ENCODE data around the gene MPV17L2. TPM values are rescaled to one million over a fixed set of nuclear protein-coding genes. Genes with fewer than 3 reads are reported as not detected.

Gene MPV17L2
- total RNA-seq, 1 donor from 2014 or later = 9.5 TPM

DNA sequence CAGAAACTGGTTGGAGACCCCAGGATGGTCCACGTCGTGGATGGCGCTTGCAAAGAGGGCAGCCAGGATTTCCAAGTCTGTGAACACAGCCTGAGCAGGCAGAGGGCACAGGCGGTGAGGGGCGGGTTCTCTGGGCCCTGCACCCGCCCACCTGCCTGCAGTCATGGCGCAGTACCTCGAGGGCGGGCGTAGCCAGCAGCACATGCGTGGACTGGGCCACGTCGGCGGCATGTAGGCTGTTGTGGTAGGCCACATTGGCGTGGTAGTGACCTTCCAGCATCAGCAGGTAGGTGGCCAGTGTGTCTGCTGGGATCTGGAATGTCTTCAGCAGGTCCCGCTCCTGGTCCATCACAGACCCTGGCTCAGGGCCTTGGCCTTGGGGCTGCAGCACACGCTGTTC, 25.1 kb downstream of the MPV17L2 start:
- H3K27me3 ChIP-seq = no peaks in the 10 kb centered on the region
- H3K9me3 ChIP-seq = no peaks in the 10 kb centered on the region
- intact Hi-C loops (cut with DNase I) = no loop called here
- no peaks in the 10 kb centered on the region for H3K4me1 ChIP-seq
- TF ChIP-seq, protein P1, sequence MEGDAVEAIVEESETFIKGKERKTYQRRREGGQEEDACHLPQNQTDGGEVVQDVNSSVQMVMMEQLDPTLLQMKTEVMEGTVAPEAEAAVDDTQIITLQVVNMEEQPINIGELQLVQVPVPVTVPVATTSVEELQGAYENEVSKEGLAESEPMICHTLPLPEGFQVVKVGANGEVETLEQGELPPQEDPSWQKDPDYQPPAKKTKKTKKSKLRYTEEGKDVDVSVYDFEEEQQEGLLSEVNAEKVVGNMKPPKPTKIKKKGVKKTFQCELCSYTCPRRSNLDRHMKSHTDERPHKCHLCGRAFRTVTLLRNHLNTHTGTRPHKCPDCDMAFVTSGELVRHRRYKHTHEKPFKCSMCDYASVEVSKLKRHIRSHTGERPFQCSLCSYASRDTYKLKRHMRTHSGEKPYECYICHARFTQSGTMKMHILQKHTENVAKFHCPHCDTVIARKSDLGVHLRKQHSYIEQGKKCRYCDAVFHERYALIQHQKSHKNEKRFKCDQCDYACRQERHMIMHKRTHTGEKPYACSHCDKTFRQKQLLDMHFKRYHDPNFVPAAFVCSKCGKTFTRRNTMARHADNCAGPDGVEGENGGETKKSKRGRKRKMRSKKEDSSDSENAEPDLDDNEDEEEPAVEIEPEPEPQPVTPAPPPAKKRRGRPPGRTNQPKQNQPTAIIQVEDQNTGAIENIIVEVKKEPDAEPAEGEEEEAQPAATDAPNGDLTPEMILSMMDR (IDR thresholded peaks at IDR 0.05) = no peak
- no peak overlapping the region for H3K4me3 ChIP-seq
- H3K36me3 ChIP-seq = no peaks in the 10 kb centered on the region
- no peak overlapping the region for H3K27ac ChIP-seq
- no peak for DNase-seq (ENCODE audit: low spot score in 2 of 2)

DNA sequence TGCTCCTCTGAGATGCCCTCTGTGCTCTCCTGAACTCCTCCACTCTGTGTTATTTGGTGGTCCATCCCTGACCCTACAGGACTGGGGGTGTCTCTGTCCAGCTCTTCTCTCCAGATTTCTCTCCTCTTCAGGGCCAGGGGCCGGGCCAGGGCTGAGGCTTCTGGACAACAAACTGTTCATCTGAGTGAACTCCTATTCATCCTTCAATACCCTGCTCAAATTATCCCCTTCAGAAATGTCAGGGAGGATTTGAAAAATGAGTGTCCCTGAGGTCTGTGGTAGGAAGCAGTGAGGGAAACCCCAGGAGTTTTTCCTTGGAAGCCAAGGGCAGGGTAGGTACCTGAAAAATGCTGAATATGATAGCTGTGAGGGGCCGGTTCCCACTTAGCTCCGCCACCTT, 25.6 kb downstream of the MPV17L2 start:
- no peak for DNase-seq (ENCODE audit: low spot score in 2 of 2)
- Histone ChIP-seq H3K36me3 (no peaks in the 10 kb centered on the region), H3K27me3 (no peaks in the 10 kb centered on the region), H3K4me1 (no peaks in the 10 kb centered on the region), H3K4me3 (no peak overlapping the region), H3K27ac (no peak overlapping the region), H3K9me3 (no peaks in the 10 kb centered on the region)
- intact Hi-C loops (cut with DNase I) = no loop called here
- TF ChIP-seq, protein P1 (IDR thresholded peaks at IDR 0.05) = no peak

DNA sequence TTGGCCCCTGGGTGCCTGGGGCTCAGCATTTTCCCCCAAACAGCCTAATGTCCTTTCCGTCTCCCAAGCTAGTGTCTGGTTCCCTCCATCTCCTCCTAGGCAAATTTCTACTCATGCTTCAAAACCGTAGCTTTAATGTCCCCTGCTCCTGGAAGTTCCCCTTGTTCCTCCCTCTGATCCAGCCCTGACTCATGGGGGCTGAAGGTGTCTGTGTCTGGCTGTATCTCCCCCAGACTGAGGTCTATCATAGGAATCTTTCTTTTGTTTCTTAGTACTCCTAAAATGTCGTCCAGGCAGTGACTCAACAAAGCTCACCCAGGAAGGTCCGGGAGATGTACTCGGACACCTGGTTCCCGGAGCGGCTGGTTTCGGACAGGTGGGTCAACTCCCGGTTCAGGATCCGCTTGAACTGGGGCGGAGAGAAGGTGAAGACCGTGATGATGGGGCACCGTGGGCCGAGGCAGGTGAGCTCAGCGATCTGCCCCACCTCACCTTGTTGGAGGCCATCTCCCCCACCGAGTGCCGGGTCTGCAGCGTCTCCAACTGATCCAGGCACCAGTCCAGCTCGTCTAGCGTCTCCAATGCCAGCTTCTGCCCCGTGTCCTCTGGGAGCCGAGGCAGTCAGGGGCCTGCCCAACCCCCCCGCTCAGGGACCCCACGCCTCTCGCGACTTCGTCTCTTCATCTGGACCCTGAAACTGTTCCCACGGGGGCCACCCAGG, 27.1 kb downstream of the MPV17L2 start:
- H3K9me3 ChIP-seq = no peaks in the 10 kb centered on the region
- H3K4me3 ChIP-seq = no peak overlapping the region
- TF ChIP-seq, protein P1 (IDR thresholded peaks at IDR 0.05) = no peak
- H3K4me1 ChIP-seq = peaks cover 4 to 8% of the 10 kb centered on the region in 2 donors
- no peaks in the 10 kb centered on the region for H3K36me3 ChIP-seq
- no peak for DNase-seq (ENCODE audit: low spot score in 2 of 2)
- no peaks in the 10 kb centered on the region for H3K27me3 ChIP-seq
- intact Hi-C loops (cut with DNase I) = no loop called here
- H3K27ac ChIP-seq = no peak overlapping the region

DNA sequence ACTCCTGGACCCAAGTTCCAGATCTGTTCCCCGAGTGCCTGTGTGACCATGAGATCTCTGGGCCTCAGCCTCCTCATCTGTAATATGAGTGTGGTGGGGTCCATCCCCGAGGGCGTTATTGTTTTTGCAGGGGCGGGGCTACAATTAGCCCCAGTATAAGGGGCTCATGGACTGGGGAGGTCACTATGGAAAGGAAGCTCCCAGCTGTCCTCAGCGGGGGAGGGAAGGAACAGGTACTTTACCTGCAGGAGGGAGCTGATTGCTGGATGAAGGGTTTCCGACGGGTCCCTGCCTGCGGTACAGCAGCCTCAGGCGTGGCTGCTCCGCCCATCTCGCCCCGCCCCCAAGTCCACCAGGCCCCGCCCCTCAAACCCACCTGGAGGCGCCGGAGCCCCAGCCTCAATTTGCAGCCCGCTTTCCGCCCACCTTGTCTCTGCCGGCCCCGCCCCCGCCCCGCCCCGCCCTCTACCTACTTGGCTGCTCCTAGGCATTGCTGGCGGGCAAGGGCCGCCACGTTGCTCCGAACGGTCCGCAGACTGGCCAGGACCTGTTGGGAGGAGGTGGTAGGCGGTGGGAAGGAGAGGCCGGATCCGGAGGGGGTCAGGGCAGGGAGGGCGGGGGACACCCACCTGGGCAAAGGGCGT, 27.7 kb downstream of the MPV17L2 start:
- intact Hi-C loops (cut with DNase I) = no loop called here
- H3K27ac ChIP-seq = no peak overlapping the region

DNA sequence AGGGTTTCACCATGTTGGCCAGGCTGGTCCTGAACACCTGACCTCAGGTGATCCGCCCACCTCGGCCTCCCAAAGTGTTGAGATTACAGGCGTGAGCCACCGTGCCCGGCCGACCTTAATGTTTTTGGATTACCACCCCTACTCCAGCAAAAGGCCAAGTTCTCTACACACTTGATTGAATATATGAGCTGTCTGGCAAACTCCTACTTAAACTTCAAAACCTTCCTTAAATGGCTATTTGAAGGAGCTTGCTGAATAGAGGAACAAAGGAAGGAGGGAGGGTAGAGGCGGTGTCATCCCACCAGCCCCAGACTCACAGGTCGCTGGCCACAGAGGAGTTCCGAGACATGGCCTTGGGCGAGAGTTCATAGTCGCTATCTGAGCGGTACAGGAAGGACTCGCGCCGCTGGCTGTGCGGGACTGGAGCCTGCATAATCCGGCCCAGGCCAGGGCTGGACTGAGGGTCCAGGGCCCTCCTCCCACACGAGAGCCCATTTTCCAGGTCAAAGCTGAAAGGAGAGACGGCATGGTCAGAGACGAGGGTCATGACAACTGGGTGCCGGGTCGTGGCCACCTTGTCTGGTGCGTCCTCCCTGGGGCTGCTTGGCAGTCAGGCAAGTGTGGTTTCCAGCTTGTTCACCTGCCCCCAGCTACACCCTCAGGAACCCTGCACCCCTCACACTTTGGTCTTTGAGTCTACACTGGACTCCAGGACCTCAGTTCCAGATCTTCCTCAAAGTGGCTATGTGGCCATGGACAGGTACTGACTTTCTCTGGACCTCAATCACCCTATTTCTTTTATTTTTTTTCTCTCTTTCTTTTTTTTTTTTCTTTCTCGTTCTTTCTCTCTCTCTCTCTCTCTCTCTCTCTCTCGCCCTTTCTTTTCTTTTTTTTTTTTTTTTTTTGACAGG, 29.1 kb downstream of the MPV17L2 start:
- Histone ChIP-seq H3K27me3 (peaks cover 5% of the 10 kb centered on the region), H3K36me3 (no peaks in the 10 kb centered on the region), H3K4me1 (peaks cover 7 to 15% of the 10 kb centered on the region in 2 donors), H3K9me3 (no peaks in the 10 kb centered on the region), H3K4me3 (no peak overlapping the region), H3K27ac (no peak overlapping the region)
- TF ChIP-seq, protein P1 (IDR thresholded peaks at IDR 0.05) = no peak
- no peak for DNase-seq (ENCODE audit: low spot score in 2 of 2)
- intact Hi-C loops (cut with DNase I) = no loop called here

More for the DNA sequence above, 27.7 kb downstream of the MPV17L2 start:
- Histone ChIP-seq H3K36me3 (no peaks in the 10 kb centered on the region), H3K4me3 (no peak overlapping the region), H3K27me3 (no peaks in the 10 kb centered on the region), H3K9me3 (no peaks in the 10 kb centered on the region), H3K4me1 (peaks cover 7 to 12% of the 10 kb centered on the region in 2 donors)
- DNase-seq (ENCODE audit: low spot score in 2 of 2) = no peak
- TF ChIP-seq, protein P1 (IDR thresholded peaks at IDR 0.05) = no peak
